T follicular helper cell (primary cell): ENCODE measurements around the gene E2F8.

Experiments
- DNase-seq: peaks from one replicate; pipeline ENCODE4 v3.0.0-alpha.2; 2020; ENCODE audit warnings: low read depth

The E2F8 gene

DNA sequence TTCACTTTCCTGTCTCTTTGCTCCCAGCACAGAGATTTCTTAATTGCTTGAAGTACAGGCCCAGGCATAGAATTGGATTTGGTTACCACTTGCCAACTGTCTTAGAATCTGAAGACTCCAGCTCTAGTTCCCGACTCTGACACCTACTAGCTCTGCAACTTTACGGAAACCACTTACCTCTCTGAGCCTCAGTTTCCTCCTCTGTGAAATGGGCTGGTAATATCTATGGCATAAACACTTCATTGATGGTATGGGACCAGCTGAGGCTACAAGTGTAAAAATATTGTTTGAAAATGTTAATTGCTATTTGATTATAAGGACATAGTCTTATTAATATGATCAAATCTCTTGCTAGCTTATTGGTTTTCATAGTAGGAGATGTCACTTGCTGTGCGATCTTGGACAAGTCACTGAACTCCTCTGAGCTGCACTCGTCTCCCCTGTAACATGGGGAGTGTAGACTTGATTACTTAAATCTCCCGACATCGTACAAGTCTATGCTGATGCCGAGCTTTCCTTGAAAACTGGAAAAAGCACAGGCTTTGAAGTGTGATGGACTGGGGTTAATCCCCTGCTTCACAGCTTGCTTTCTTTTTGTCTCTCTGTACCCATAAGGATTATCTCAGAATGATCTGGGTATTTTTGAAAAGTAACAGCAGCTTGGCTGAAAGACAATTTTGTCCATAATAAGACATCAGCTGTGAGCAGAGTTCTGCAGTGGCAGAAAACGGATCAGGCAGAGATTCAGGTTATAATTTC, 11.8 kb upstream of the E2F8 start:
- DNase-seq = no peak

- no peak for DNase-seq
Observed at GRCh38 chr11:19251577-19251976, 10.8 kb upstream of the E2F8 start.

DNA sequence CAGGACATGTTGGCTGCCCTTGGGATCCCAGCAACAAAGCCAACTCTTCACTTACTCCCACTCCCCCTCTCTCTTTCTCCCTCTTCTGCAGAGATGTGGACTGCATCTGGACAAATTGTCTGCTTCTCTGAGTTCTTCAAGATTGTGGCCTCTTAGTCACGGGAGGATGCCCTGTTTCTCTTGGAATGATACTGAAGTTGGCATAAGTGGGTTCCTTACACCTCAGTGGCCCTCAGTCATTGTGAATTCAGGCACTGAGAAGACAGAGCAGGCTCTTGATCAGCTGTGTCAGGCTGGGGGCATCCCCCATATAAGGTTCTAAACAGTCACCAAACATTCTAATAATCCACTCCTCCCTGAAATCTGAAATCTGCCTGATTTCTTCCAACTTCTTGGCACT, 6.1 kb upstream of the E2F8 start:
- no peak for DNase-seq

GRCh38 chr11:19245351-19245750, 4.6 kb upstream of the E2F8 start:
- DNase-seq = no peak

GRCh38 chr11:19244621-19245020, 3.9 kb upstream of the E2F8 start:
- no peak for DNase-seq

GRCh38 chr11:19244084-19244483, 3.3 kb upstream of the E2F8 start:
- no peak for DNase-seq

DNA sequence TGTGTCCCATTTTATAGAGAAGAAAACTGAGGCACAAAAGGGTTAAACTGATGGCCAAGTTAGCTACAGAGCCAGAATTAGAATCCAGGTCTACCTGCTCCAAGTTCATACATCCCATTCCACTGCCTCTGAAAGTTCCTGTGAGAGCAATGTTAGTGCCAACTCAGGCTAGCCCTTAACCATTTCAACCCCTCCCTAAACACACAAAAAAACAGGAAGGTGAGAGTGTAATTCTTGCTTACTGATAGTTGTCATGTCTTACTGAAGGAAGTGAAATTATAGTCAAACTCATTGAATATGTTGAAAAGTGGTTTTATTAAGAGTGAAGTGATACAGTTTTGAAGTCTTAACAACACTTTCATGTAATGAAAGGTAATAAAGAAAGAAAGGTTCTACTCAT, 2.9 kb upstream of the E2F8 start:
- DNase-seq = no peak

GRCh38 chr11:19243143-19243542, 2.4 kb upstream of the E2F8 start:
- DNase-seq = no peak

GRCh38 chr11:19242179-19242932, 1.6 kb upstream of the E2F8 start:
- no peak for DNase-seq

- no peak for DNase-seq
Observed at GRCh38 chr11:19241260-19242178, 774 bp upstream of the E2F8 start.

GRCh38 chr11:19239039-19239438, 1.7 kb downstream of the E2F8 start:
- DNase-seq = no peak

DNA sequence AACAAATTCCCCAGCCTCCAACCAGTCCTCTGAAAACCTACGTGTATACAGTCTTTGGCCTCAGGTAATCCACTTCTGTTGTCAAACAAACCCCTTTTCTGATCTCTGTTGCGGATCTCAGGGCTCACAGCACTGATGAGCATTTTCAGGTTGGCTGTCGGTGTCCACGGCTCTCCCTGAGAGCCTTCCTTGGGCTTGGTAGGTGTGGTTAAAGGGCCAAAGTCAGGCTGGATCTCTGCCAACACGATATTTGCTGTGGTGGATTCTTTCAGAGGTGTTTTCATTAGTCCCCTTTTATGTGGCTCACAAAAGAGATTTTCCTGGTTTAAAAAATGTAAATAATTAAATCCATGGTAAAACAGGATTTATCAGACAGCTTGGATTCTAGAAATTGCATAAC, 2.9 kb downstream of the E2F8 start:
- DNase-seq = no peak

DNA sequence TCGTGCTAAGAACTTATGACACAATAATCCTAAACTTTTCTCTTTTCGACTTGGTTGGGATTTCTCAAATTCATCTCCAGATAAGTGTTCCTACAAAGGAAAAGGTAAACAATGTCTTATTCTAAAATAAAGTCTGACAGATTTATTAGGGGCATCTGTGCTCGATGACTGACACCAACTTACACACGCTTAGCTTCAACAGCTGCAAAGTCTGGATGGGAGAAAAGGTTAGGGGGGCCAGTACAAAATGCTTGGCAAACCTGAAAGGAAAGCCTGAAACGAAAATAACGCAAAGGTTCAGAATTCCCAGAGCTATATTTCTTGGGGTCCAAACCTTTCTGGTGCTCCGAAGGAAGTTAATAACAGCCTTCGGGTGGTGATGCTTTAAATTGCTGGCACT, 3.4 kb downstream of the E2F8 start:
- DNase-seq = no peak

- no peak for DNase-seq
Observed at GRCh38 chr11:19234231-19234817, 6.4 kb downstream of the E2F8 start.

DNA sequence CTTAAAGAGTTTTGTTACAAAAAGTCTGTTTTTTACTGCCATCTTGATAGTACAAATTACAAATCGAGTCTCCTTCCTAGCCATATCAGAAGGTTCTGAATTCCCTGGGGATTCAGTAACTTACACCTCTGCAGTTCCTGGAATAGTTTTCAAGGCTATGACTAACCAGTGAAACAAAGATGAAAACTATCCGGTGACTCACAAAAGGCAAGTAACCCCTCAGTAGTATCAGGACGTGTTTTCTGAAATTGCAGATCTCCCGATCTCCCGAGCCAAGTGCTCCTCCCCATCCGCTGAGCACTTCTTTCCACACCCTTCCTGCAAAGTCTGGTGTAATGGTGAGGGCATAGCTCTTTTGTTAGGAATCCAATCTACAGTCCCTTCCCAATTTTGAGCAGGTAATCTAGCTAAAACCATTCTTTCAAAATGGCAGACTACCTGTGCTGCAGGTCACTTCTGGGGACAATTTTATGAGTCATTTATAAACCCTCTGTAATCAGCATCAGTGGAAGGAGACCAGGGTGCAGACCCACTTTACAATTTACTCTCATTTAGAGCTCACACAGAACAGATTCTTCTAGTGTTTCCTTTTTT, 7.7 kb downstream of the E2F8 start:
- no peak for DNase-seq

DNA sequence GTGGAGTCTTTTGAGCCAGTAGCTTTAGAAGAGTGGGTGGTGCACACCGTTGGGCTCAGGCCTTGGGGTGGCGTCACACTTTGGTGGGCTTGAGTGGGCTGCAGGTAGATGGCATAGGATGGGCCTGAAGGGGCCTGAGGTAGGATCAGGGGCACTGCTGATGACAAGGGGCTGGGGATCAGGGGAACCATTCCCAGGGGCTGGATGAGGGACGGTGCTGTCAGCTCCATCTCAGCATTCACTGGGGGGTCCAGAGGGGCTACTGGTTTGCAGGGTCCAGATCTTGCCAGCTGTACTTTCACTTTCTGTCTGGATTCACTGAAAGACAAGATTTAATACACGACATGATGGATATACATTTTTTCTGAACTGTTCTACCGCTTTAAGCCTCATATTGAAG, 11.1 kb downstream of the E2F8 start:
- DNase-seq = no peak

GRCh38 chr11:19228968-19229367, 11.8 kb downstream of the E2F8 start:
- no peak for DNase-seq

DNA sequence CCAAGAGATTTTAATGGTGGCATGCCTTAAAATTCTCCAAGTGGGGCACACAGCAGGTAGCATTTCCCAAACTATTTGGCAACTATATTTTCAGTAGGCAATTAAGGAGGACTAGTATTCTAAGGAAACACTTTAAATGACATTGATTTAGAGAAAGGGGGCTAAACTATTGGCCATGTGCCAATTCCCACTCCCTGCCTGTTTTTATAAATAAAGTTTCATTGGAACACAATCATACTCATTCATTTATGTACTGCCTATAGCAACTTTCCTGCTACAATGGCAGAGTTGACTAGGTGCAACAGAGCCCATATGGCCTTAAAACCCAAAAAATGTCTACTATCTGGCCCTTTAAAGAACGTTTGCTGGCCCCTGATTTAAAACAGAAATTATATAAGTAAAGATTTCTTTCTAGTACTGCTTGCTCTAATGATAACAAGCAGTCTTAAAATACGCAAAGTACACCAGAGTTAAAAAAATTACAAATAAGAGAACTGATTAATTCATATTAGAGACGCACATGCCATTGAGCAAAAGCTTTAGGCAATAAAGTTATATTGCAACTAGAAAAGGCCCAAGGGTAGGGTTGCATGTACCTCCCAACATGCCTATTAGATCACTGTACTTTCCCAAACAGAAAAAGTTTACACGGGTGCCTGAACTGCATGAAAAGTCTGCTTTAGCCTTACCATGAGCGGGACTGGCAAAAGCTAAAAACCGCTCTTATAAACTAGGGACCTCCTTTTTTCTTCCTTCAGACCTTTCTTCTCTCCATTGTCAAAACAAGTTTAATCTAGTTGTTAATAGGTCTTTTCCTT, 14.2 kb downstream of the E2F8 start:
- DNase-seq = no peak

DNA sequence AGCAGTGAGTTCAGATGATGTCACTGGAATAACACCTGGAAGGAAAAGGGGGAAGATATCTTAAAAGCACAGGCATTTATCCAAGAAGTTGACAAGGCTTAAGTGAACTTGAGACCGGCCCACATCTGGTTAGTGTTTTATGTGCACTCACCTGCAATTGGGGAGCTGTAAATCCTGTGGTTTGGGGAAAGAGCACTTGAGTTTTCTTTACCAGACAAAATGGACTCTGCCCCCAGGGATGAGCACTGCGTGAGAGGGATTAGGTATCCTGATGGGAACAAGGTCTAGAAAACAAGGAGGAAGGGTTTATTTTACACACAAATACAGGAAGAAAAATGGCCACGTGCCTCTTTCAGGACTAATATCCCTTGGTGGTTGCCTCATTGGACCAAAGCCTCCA, 15.2 kb downstream of the E2F8 start:
- DNase-seq = no peak

GRCh38 chr11:19225123-19225522, 15.6 kb downstream of the E2F8 start:
- DNase-seq = no peak
